ENCODE data around the gene CHST4. TPM values are rescaled to one million over a fixed set of nuclear protein-coding genes. Genes with fewer than 3 reads are reported as not detected.
"Not testable (repeated sequence)": the region's sequence is repeated elsewhere in the genome, so short reads cannot be mapped to it uniquely, and the experiment has no call there.

Gene CHST4
- total RNA-seq, 1 experiment from 2014 or later = 0.06 TPM

GRCh38 chr16:71524566-71525553 lies 1.4 kb upstream of the CHST4 start:
- DNase-seq (ENCODE audit: low read depth) = no peak

GRCh38 chr16:71528257-71528656 lies 2.0 kb downstream of the CHST4 start:
- no peak for DNase-seq (ENCODE audit: low read depth)

- no peak for DNase-seq (ENCODE audit: low read depth)
These were observed 2.6 kb downstream of the CHST4 start for GRCh38 chr16:71528863-71529262.

GRCh38 chr16:71532366-71532765 lies 6.1 kb downstream of the CHST4 start:
- DNase-seq (ENCODE audit: low read depth) = peak; percentile 20

GRCh38 chr16:71536752-71537499 lies 10.7 kb downstream of the CHST4 start:
- DNase-seq (ENCODE audit: low read depth) = no peak

GRCh38 chr16:71537643-71538042 lies 11.4 kb downstream of the CHST4 start:
- DNase-seq (ENCODE audit: low read depth) = peak; percentile 48

GRCh38 chr16:71542377-71542776 lies 16.2 kb downstream of the CHST4 start:
- peak; percentile 61 for DNase-seq (ENCODE audit: low read depth)

- DNase-seq (ENCODE audit: low read depth) = no peak
These were observed 20.9 kb downstream of the CHST4 start for GRCh38 chr16:71547168-71547567.

GRCh38 chr16:71552698-71553503 lies 26.7 kb downstream of the CHST4 start:
- DNase-seq (ENCODE audit: low read depth) = no peak

- DNase-seq (ENCODE audit: low read depth) = no peak
These were observed 29.1 kb downstream of the CHST4 start for GRCh38 chr16:71555230-71555891.

- DNase-seq (ENCODE audit: low read depth) = no peak
These were observed 31.1 kb downstream of the CHST4 start for GRCh38 chr16:71557299-71557698.

- no peak for DNase-seq (ENCODE audit: low read depth)
These were observed 31.8 kb downstream of the CHST4 start for GRCh38 chr16:71557954-71558582.

GRCh38 chr16:71559855-71560254 lies 33.6 kb downstream of the CHST4 start:
- no peak for DNase-seq (ENCODE audit: low read depth)

GRCh38 chr16:71561886-71562285 lies 35.7 kb downstream of the CHST4 start:
- DNase-seq (ENCODE audit: low read depth) = not testable (repeated sequence)

GRCh38 chr16:71562552-71562951 lies 36.3 kb downstream of the CHST4 start:
- DNase-seq (ENCODE audit: low read depth) = no peak

GRCh38 chr16:71564335-71564967 lies 38.2 kb downstream of the CHST4 start:
- no peak for DNase-seq (ENCODE audit: low read depth)

- DNase-seq (ENCODE audit: low read depth) = no peak
These were observed 39.8 kb downstream of the CHST4 start for GRCh38 chr16:71565812-71566700.

- no peak for DNase-seq (ENCODE audit: low read depth)
These were observed 41.7 kb downstream of the CHST4 start for GRCh38 chr16:71567931-71568330.

- DNase-seq (ENCODE audit: low read depth) = no peak
These were observed 42.3 kb downstream of the CHST4 start for GRCh38 chr16:71568551-71568950.
